ENCODE measurements around the gene EPHA3.

DNA sequence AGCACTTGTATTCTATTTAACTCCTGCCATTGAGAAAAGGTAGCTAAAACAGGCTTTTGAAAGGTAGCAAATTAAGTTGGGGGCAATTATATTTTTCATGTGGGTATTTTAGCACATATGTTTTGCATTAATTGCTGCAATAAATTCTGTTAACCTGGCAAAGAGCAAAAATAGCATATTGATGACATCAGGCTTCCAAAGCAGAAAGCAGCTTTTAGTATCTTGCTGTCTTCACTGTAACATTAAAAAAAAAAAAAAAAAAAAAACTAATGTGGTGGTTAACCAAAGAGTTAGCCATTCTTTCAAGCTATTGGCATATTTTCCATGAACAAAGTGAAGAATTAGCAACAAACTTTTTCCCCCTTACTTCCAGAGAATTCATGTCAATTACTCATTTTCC lies 9.1 kb downstream of the EPHA3 start:
- TF ChIP-seq FOXJ3 (CRISPR knock-in tag; IDR thresholded peaks at IDR 0.05; ENCODE audit: borderline replicate concordance): no peak
- TF ChIP-seq, protein P1, sequence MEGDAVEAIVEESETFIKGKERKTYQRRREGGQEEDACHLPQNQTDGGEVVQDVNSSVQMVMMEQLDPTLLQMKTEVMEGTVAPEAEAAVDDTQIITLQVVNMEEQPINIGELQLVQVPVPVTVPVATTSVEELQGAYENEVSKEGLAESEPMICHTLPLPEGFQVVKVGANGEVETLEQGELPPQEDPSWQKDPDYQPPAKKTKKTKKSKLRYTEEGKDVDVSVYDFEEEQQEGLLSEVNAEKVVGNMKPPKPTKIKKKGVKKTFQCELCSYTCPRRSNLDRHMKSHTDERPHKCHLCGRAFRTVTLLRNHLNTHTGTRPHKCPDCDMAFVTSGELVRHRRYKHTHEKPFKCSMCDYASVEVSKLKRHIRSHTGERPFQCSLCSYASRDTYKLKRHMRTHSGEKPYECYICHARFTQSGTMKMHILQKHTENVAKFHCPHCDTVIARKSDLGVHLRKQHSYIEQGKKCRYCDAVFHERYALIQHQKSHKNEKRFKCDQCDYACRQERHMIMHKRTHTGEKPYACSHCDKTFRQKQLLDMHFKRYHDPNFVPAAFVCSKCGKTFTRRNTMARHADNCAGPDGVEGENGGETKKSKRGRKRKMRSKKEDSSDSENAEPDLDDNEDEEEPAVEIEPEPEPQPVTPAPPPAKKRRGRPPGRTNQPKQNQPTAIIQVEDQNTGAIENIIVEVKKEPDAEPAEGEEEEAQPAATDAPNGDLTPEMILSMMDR (IDR thresholded peaks at IDR 0.05): no peak
- TF ChIP-seq, protein P2, sequence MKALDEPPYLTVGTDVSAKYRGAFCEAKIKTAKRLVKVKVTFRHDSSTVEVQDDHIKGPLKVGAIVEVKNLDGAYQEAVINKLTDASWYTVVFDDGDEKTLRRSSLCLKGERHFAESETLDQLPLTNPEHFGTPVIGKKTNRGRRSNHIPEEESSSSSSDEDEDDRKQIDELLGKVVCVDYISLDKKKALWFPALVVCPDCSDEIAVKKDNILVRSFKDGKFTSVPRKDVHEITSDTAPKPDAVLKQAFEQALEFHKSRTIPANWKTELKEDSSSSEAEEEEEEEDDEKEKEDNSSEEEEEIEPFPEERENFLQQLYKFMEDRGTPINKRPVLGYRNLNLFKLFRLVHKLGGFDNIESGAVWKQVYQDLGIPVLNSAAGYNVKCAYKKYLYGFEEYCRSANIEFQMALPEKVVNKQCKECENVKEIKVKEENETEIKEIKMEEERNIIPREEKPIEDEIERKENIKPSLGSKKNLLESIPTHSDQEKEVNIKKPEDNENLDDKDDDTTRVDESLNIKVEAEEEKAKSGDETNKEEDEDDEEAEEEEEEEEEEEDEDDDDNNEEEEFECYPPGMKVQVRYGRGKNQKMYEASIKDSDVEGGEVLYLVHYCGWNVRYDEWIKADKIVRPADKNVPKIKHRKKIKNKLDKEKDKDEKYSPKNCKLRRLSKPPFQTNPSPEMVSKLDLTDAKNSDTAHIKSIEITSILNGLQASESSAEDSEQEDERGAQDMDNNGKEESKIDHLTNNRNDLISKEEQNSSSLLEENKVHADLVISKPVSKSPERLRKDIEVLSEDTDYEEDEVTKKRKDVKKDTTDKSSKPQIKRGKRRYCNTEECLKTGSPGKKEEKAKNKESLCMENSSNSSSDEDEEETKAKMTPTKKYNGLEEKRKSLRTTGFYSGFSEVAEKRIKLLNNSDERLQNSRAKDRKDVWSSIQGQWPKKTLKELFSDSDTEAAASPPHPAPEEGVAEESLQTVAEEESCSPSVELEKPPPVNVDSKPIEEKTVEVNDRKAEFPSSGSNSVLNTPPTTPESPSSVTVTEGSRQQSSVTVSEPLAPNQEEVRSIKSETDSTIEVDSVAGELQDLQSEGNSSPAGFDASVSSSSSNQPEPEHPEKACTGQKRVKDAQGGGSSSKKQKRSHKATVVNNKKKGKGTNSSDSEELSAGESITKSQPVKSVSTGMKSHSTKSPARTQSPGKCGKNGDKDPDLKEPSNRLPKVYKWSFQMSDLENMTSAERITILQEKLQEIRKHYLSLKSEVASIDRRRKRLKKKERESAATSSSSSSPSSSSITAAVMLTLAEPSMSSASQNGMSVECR (CRISPR knock-in tag; IDR thresholded peaks at IDR 0.05; ENCODE audit: borderline replicate concordance): no peak
- TF ChIP-seq CBFB (CRISPR knock-in tag; IDR thresholded peaks at IDR 0.05; ENCODE audit: low read depth): no peak
- no peak for TF ChIP-seq TEAD4 (CRISPR knock-in tag; IDR thresholded peaks at IDR 0.05)
- TF ChIP-seq, protein P3, sequence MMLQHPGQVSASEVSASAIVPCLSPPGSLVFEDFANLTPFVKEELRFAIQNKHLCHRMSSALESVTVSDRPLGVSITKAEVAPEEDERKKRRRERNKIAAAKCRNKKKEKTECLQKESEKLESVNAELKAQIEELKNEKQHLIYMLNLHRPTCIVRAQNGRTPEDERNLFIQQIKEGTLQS (CRISPR knock-in tag; conservative IDR thresholded peaks at IDR 0.05): no peak
- TF ChIP-seq, protein P4, sequence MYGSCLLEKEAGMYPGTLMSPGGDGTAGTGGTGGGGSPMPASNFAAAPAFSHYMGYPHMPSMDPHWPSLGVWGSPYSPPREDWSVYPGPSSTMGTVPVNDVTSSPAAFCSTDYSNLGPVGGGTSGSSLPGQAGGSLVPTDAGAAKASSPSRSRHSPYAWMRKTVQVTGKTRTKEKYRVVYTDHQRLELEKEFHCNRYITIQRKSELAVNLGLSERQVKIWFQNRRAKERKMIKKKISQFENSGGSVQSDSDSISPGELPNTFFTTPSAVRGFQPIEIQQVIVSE (CRISPR knock-in tag; IDR thresholded peaks at IDR 0.05; ENCODE audit: borderline replicate concordance): no peak
- TF ChIP-seq, protein P5, sequence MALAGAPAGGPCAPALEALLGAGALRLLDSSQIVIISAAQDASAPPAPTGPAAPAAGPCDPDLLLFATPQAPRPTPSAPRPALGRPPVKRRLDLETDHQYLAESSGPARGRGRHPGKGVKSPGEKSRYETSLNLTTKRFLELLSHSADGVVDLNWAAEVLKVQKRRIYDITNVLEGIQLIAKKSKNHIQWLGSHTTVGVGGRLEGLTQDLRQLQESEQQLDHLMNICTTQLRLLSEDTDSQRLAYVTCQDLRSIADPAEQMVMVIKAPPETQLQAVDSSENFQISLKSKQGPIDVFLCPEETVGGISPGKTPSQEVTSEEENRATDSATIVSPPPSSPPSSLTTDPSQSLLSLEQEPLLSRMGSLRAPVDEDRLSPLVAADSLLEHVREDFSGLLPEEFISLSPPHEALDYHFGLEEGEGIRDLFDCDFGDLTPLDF (CRISPR knock-in tag; IDR thresholded peaks at IDR 0.05): no peak
- TF ChIP-seq, protein P6, sequence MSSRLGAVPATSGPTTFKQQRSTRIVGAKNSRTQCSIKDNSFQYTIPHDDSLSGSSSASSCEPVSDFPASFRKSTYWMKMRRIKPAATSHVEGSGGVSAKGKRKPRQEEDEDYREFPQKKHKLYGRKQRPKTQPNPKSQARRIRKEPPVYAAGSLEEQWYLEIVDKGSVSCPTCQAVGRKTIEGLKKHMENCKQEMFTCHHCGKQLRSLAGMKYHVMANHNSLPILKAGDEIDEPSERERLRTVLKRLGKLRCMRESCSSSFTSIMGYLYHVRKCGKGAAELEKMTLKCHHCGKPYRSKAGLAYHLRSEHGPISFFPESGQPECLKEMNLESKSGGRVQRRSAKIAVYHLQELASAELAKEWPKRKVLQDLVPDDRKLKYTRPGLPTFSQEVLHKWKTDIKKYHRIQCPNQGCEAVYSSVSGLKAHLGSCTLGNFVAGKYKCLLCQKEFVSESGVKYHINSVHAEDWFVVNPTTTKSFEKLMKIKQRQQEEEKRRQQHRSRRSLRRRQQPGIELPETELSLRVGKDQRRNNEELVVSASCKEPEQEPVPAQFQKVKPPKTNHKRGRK (CRISPR knock-in tag; IDR thresholded peaks at IDR 0.05; ENCODE audit: borderline replicate concordance): no peak
- no peak for TF ChIP-seq ZNF219 (CRISPR knock-in tag; IDR thresholded peaks at IDR 0.05; ENCODE audit: borderline replicate concordance)
- TF ChIP-seq, protein P7, sequence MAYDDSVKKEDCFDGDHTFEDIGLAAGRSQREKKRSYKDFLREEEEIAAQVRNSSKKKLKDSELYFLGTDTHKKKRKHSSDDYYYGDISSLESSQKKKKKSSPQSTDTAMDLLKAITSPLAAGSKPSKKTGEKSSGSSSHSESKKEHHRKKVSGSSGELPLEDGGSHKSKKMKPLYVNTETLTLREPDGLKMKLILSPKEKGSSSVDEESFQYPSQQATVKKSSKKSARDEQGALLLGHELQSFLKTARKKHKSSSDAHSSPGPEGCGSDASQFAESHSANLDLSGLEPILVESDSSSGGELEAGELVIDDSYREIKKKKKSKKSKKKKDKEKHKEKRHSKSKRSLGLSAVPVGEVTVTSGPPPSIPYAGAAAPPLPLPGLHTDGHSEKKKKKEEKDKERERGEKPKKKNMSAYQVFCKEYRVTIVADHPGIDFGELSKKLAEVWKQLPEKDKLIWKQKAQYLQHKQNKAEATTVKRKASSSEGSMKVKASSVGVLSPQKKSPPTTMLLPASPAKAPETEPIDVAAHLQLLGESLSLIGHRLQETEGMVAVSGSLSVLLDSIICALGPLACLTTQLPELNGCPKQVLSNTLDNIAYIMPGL (CRISPR knock-in tag; IDR thresholded peaks at IDR 0.05): no peak

All from WTC11 (cell line).